ENCODE results near the gene ANKMY2. TPM values are rescaled to one million over a fixed set of nuclear protein-coding genes. Genes with fewer than 3 reads are reported as not detected.

The ANKMY2 gene
- total RNA-seq, 1 experiment from 2014 or later: 22.9 TPM

GRCh38 chr7:16647435-16647960 lies 1.9 kb upstream of the ANKMY2 start:
- H3K4me2 ChIP-seq: peak overlapping the region; percentile 85
- POLR2A ChIA-PET (ENCODE audit: unreplicated experiment): interaction anchor here (0.6 kb wide), 1 partner anchor 96 kb away, joined by 5 read pairs; no protein-coding TSS in a partner anchor
- H2AFZ ChIP-seq: no peak overlapping the region
- no peaks in the 10 kb centered on the region for H3K27me3 ChIP-seq (ENCODE audit: insufficient read depth, low read depth)
- BruUV-seq (replicated peaks): TSS peak; percentile 32
- peaks cover 57% of the 10 kb centered on the region for H3K4me1 ChIP-seq (replicated peaks; ENCODE audit: insufficient read depth)
- H3K36me3 ChIP-seq (ENCODE audit: low read depth): peaks cover 39% of the 10 kb centered on the region
- no peaks in the 10 kb centered on the region for H3K9me2 ChIP-seq (ENCODE audit: insufficient read depth)
- H3F3A ChIP-seq (ENCODE audit: insufficient read depth, low read depth): peaks cover 14% of the 10 kb centered on the region; the same call in 1 of the 2 replicates
- H3K79me2 ChIP-seq (ENCODE audit: low read depth): peaks cover 83% of the 10 kb centered on the region
- H3K9me3 ChIP-seq (ENCODE audit: insufficient read depth, low read depth): no peaks in the 10 kb centered on the region; the same call in 1 of the 2 replicates
- CTCF ChIA-PET: no interaction called here
- H3K4me3 ChIP-seq: peak overlapping the region; percentile 77
- H4K20me1 ChIP-seq (ENCODE audit: insufficient read depth): peaks cover 19% of the 10 kb centered on the region
- intact Hi-C loops (cut with micrococcal nuclease; ENCODE audit: unreplicated experiment): loop anchor here (5.0 kb wide), 7 partner anchors 40 to 650 kb away; partner anchors contain the start of genes AGR2, AHR, CRPPA and TSPAN13
- TF ChIP-seq CTCF (conservative IDR thresholded peaks at IDR 0.05) (no peak), EZH2 (IDR thresholded peaks at IDR 0.05; ENCODE audit: low read depth) (no peak)
- H3K27ac ChIP-seq: no peak overlapping the region
- no peak for DNase-seq

DNA sequence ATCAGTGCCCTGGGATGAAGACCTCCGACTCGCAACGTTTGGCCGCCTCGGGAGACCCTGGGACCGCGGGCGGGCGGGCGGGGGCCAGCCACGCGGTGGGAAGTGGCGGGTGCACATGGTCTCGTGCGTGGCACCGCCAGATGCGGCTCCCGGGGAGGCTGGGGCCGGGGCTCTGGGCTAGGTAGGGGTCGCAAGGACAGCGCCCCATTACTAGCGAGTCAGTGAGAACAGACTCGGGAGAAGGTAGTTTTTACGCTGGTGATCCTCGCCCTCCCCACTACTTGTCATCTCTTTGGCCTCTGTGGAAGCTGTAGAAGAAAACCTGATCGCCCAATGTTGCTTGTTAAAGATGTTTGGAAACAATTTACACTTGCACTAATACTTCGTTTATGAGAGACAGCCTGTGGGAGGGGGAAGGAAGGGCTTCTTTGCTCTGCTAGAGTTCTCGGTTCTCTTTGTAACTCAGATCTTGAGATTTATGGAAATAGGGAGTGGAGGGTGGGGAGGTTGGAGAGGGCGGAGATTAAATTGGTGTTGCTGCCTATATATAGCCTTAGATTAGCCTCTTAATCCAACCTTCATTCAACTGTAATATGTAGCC lies 1.0 kb upstream of the ANKMY2 start:
- Histone ChIP-seq H3K36me3 (ENCODE audit: low read depth) (peaks cover 29% of the 10 kb centered on the region), H3K79me2 (ENCODE audit: low read depth) (peaks cover 80% of the 10 kb centered on the region), H3K27me3 (ENCODE audit: insufficient read depth, low read depth) (no peaks in the 10 kb centered on the region), H3K4me1 (replicated peaks; ENCODE audit: insufficient read depth) (peaks cover 52% of the 10 kb centered on the region), H3F3A (ENCODE audit: insufficient read depth, low read depth) (peaks cover 14% of the 10 kb centered on the region; the same call in 1 of the 2 replicates), H3K4me3 (peak overlapping the region; percentile 77), H3K9me3 (ENCODE audit: insufficient read depth, low read depth) (no peaks in the 10 kb centered on the region; the same call in 1 of the 2 replicates), H3K4me2 (peak overlapping the region; percentile 85), H4K20me1 (ENCODE audit: insufficient read depth) (peaks cover 15% of the 10 kb centered on the region), H3K9me2 (ENCODE audit: insufficient read depth) (no peaks in the 10 kb centered on the region), H3K27ac (peak overlapping the region; percentile 82), H2AFZ (peak overlapping the region; percentile 98)
- CTCF ChIA-PET: no interaction called here
- POLR2A ChIA-PET (ENCODE audit: unreplicated experiment): interaction anchor here (0.6 to 2.1 kb wide), 5 partner anchors 21 to 1319 kb away, joined by 3 to 19 read pairs (median 6); no protein-coding TSS in a partner anchor
- intact Hi-C loops (cut with micrococcal nuclease; ENCODE audit: unreplicated experiment): loop anchor here (5.0 kb wide), 7 partner anchors 41 to 651 kb away; partner anchors contain the start of genes AGR2, AHR, CRPPA and TSPAN13
- no peak for DNase-seq
- no peak for TF ChIP-seq CTCF (conservative IDR thresholded peaks at IDR 0.05)
- TF ChIP-seq EZH2 (IDR thresholded peaks at IDR 0.05; ENCODE audit: low read depth): no peak
- BruUV-seq (replicated peaks): no TSS peak

- ChIA-PET POLR2A (ENCODE audit: unreplicated experiment) (interaction anchor here (0.6 to 2.1 kb wide), 7 partner anchors 23 to 375 kb away, joined by 3 to 19 read pairs (median 4); no protein-coding TSS in a partner anchor), CTCF (interaction anchor here (0.6 kb wide), 1 partner anchor 548 kb away, joined by 3 read pairs; no protein-coding TSS in a partner anchor)
- no peaks in the 10 kb centered on the region for H3K9me2 ChIP-seq (ENCODE audit: insufficient read depth)
- H3K36me3 ChIP-seq (ENCODE audit: low read depth): peaks cover 14% of the 10 kb centered on the region
- TF ChIP-seq CTCF (conservative IDR thresholded peaks at IDR 0.05): no peak; the same call in 1 of the 2 replicates
- TF ChIP-seq EZH2 (IDR thresholded peaks at IDR 0.05; ENCODE audit: low read depth): no peak
- peak overlapping the region; percentile 77 for H3K4me3 ChIP-seq
- BruUV-seq (replicated peaks): TSS peak; percentile 40
- H2AFZ ChIP-seq: peak overlapping the region; percentile 98
- H3K27me3 ChIP-seq (ENCODE audit: insufficient read depth, low read depth): no peaks in the 10 kb centered on the region
- peak overlapping the region; percentile 82 for H3K27ac ChIP-seq
- H3F3A ChIP-seq (ENCODE audit: insufficient read depth, low read depth): peaks cover 14% of the 10 kb centered on the region; the same call in 1 of the 2 replicates
- H3K9me3 ChIP-seq (ENCODE audit: insufficient read depth, low read depth): no peaks in the 10 kb centered on the region
- H4K20me1 ChIP-seq (ENCODE audit: insufficient read depth): peaks cover 15% of the 10 kb centered on the region
- peaks cover 42% of the 10 kb centered on the region for H3K4me1 ChIP-seq (replicated peaks; ENCODE audit: insufficient read depth)
- DNase-seq: peak; percentile 56 to 59
- peak overlapping the region; percentile 85 for H3K4me2 ChIP-seq
- intact Hi-C loops (cut with micrococcal nuclease; ENCODE audit: unreplicated experiment): loop anchor here (1.0 to 5.0 kb wide), 9 partner anchors 23 to 652 kb away; partner anchors contain the start of genes AGR2, AHR, CRPPA and TSPAN13
- peaks cover 70% of the 10 kb centered on the region for H3K79me2 ChIP-seq (ENCODE audit: low read depth)
Measured at GRCh38 chr7:16644636-16645592, 640 bp downstream of the ANKMY2 start.
